ENCODE measurements around the gene DUSP22. TPM values are rescaled to one million over a fixed set of nuclear protein-coding genes. Genes with fewer than 3 reads are reported as not detected.

DUSP22 gene
- total RNA-seq, 1 donor from 2014 or later, result 22.5 TPM

Other genes with a start within 250 kb of the DUSP22 start
- 831 and 846 TPM in 2 replicates for gene IRF4, start 99.3 kb downstream of the DUSP22 start, total RNA-seq